NCI-H1436 treated with DMSO at 0.1 percent for 48 hours (cell line): ENCODE data around the gene STON2.

Experiments
- DNase-seq: peaks from one replicate; lab custom pipeline; 2025; lab: John Stamatoyannopoulos, UW

The STON2 gene

GRCh38 chr14:81301813-81302212, 98.3 kb downstream of the STON2 start:
- DNase-seq = no peak

GRCh38 chr14:81301371-81301770, 98.8 kb downstream of the STON2 start:
- no peak for DNase-seq

GRCh38 chr14:81298911-81299310, 101.2 kb downstream of the STON2 start:
- no peak for DNase-seq

- no peak for DNase-seq
Measured at GRCh38 chr14:81298122-81298521, 102.0 kb downstream of the STON2 start.

- no peak for DNase-seq
Measured at GRCh38 chr14:81295958-81296923, 103.9 kb downstream of the STON2 start.

- DNase-seq = no peak
Measured at GRCh38 chr14:81289516-81289915, 110.6 kb downstream of the STON2 start.

GRCh38 chr14:81286574-81287370, 113.4 kb downstream of the STON2 start:
- DNase-seq = no peak

GRCh38 chr14:81285245-81285644, 114.9 kb downstream of the STON2 start:
- DNase-seq = no peak

- DNase-seq = no peak
Measured at GRCh38 chr14:81281332-81281731, 118.8 kb downstream of the STON2 start.

- no peak for DNase-seq
Measured at GRCh38 chr14:81280136-81280791, 119.9 kb downstream of the STON2 start.

GRCh38 chr14:81277096-81277495, 123.0 kb downstream of the STON2 start:
- no peak for DNase-seq

- DNase-seq = no peak
Measured at GRCh38 chr14:81276073-81277069, 123.8 kb downstream of the STON2 start.

- DNase-seq = no peak
Measured at GRCh38 chr14:81275305-81276072, 124.6 kb downstream of the STON2 start.

- no peak for DNase-seq
Measured at GRCh38 chr14:81273961-81274575, 126.1 kb downstream of the STON2 start.

GRCh38 chr14:81273521-81273920, 126.6 kb downstream of the STON2 start:
- DNase-seq = no peak

GRCh38 chr14:81272317-81272716, 127.8 kb downstream of the STON2 start:
- DNase-seq = no peak

- DNase-seq = no peak
Measured at GRCh38 chr14:81269979-81270375, 130.1 kb downstream of the STON2 start.

- no peak for DNase-seq
Measured at GRCh38 chr14:81269100-81269978, 130.8 kb downstream of the STON2 start.

GRCh38 chr14:81268016-81268416, 132.1 kb downstream of the STON2 start:
- no peak for DNase-seq
